ENCODE measurements around the gene ZBTB7C.

GRCh38 chr18:48442761-48443160 lies 33.6 kb upstream of the ZBTB7C start:
- TF ChIP-seq, protein P1, sequence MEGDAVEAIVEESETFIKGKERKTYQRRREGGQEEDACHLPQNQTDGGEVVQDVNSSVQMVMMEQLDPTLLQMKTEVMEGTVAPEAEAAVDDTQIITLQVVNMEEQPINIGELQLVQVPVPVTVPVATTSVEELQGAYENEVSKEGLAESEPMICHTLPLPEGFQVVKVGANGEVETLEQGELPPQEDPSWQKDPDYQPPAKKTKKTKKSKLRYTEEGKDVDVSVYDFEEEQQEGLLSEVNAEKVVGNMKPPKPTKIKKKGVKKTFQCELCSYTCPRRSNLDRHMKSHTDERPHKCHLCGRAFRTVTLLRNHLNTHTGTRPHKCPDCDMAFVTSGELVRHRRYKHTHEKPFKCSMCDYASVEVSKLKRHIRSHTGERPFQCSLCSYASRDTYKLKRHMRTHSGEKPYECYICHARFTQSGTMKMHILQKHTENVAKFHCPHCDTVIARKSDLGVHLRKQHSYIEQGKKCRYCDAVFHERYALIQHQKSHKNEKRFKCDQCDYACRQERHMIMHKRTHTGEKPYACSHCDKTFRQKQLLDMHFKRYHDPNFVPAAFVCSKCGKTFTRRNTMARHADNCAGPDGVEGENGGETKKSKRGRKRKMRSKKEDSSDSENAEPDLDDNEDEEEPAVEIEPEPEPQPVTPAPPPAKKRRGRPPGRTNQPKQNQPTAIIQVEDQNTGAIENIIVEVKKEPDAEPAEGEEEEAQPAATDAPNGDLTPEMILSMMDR (IDR thresholded peaks at IDR 0.05) = no peak
- TF ChIP-seq POLR2A (IDR thresholded peaks at IDR 0.05) (no peak), EP300 (IDR thresholded peaks at IDR 0.05) (no peak), POLR2AphosphoS5 (IDR thresholded peaks at IDR 0.05) (no peak)
